Heart left ventricle (tissue), 16 donors: ENCODE data around the gene ZNF597. TPM values are rescaled to one million over a fixed set of nuclear protein-coding genes. Genes with fewer than 3 reads are reported as not detected.
A peak's percentile ranks its signal among the peaks of the same experiment; 100 is the strongest.

Experiments
- ATAC-seq, 4 donors: fragments of 200-7000 bp; cut with Tn5 transposase; one replicate each; pipeline ENCODE4 v1.9.1; 2020 to 2022; ENCODE audit warnings: moderate library complexity in 4 of 4, mild to moderate bottlenecking in 3 of 4, moderate number of reproducible peaks in 1 of 4
- DNase-seq, 5 donors: peaks; one replicate each; pipeline ENCODE4 v3.0.0-alpha.2; 2020
- H3K27ac ChIP-seq, 12 donors: fragments of 200-600 bp; sonication (generic) in 4 of 12; one replicate each; pipeline versions ENCODE4 v1.5.0 to v1.8.0; 2016 to 2022; ENCODE audit warnings: mild to moderate bottlenecking in 2 of 12
- H3K27me3 ChIP-seq, 9 donors: fragments of 200-600 bp; sonication (generic) in 2 of 9; one replicate each; pipeline versions ENCODE4 v1.5.1 to v1.8.0; 2016 to 2022; ENCODE audit warnings: mild to moderate bottlenecking in 3 of 9
- H3K36me3 ChIP-seq, 9 donors: fragments of 200-600 bp; sonication (generic) in 2 of 9; one replicate each; pipeline versions ENCODE4 v1.5.0 to v1.8.0; 2018 to 2022; ENCODE audit warnings: mild to moderate bottlenecking in 2 of 9
- H3K4me1 ChIP-seq, 12 donors: fragments of 200-600 bp; sonication (generic) in 4 of 12; one replicate each; pipeline versions ENCODE4 v1.5.0 to v1.8.0; 2016 to 2022; ENCODE audit warnings: mild to moderate bottlenecking in 3 of 12
- H3K4me3 ChIP-seq, 12 donors: fragments of 200-600 bp; sonication (generic) in 4 of 12; one replicate each; pipeline versions ENCODE4 v1.5.0 to v1.8.0; 2017 to 2022; ENCODE audit warnings: mild to moderate bottlenecking in 9 of 12, moderate library complexity in 4 of 12
- H3K9me3 ChIP-seq, 12 donors: fragments of 200-600 bp; sonication (generic) in 4 of 12; one replicate each; pipeline versions ENCODE4 v1.5.0 to v1.8.0; 2016 to 2022; ENCODE audit warnings: mild to moderate bottlenecking in 1 of 12
- POLR2A ChIP-seq, 2 donors: fragments of 450-650 bp; IDR thresholded peaks; one replicate each; pipeline ENCODE4 v1.6.1; 2017; ENCODE audit warnings: antibody characterized with exemption in 2 of 2, mild to moderate bottlenecking in 2 of 2, moderate library complexity in 2 of 2
- WGBS, 4 donors: extraction: QIAGEN DNeasy Blood & Tissue Kit in 2 of 4; methylation state at CpG; one replicate each; pipeline versions ENCODE4 v1.1.5 to v1.1.7; 2013 to 2018; 5-methylcytosine and 5-hydroxymethylcytosine counted together
- intact Hi-C, 10 donors: fragments of 100-400 bp; cut with DNase I; formaldehyde crosslinking; loops; one replicate each; pipeline versions ENCODE4 v1.11.1 to v1.14.2; 2022
- polyA plus RNA-seq, 2 donors: library from polyadenylated mRNA; stranded (reverse); fragments of 200-250 nt; gene quantifications; one replicate each; pipeline ENCODE4 v1.2.3, GENCODE V29; 2013
- total RNA-seq, 9 donors: library from RNA; depleted of rRNA in 2 of 9; stranded (reverse); fragments of >200 nt in 2 of 9; fragmentation: NEBNext Ultra II Directional in 3 of 9; extraction: Animal tissue kit (Norgen Biotek cat#: 25700) in 3 of 9; gene quantifications; one replicate each; pipeline versions ENCODE4 v1.1.0 to v1.2.4, GENCODE V29; 2016 to 2023
- TF ChIP-seq, protein P1 (sequence below), 12 donors: fragments of 200-600 bp; sonication (generic) in 4 of 12; IDR thresholded peaks; one replicate each; pipeline versions ENCODE4 v1.5.0 to v1.8.0; 2018 to 2022; ENCODE audit warnings: antibody characterized with exemption in 12 of 12, mild to moderate bottlenecking in 5 of 12
- donor health status: ischemic (EF 13 %, LVEDD 7.1; RV severe dilation, severe dysfunction).
- donor health status: healthy with polysubstance abuse.
- donor health status: DM: no; HTN: yes; CAD: no.
- donor health status: DM: no; HTN: no; CAD: no.
- donor health status: ischemic (EF 25% LVEDD 6.9; RV normal size, moderate dysfunction).
- donor health status: ischemic (EF 25% LVEDD 5.7; RV mildly dilated, moderate dysfunction).
- donor health status: healthy.
- donor health status: DM: yes; HTN: yes; CAD: no.
- donor health status: ischemic (EF 35%, LVEDD 5.7; RV mildly dilated, moderate dysfunction).
- donor health status: nonischemic (EF 11% LVEDD 7.7; RV severe dilation, severe dysfunction).
- donor health status: DM: yes; HTN: yes; CAD: no.
- donor health status: PGD.
- donor health status: ischemic (EF 29% LVEDD 5.4; RV normal size, mild dysfunction).
- donor health status: nonischemic (EF 23%, LVEDD 6.1; RV moderate dilation, normal function).

ZNF597 gene
- total and polyA plus RNA-seq, 11 donors, result 0.65 to 3.3 (median 1.6) TPM

- Histone ChIP-seq H3K27ac (no peak overlapping the region), H3K4me1 (peaks cover 2 to 82% (median 59%) of the 10 kb centered on the region in 12 donors), H3K9me3 (no peaks in the 10 kb centered on the region), H3K27me3 (no peaks in the 10 kb centered on the region), H3K36me3 (peaks cover 0 to 33% (median 10%) of the 10 kb centered on the region in 9 donors), H3K4me3 (no peak overlapping the region)
- TF ChIP-seq, protein P1, sequence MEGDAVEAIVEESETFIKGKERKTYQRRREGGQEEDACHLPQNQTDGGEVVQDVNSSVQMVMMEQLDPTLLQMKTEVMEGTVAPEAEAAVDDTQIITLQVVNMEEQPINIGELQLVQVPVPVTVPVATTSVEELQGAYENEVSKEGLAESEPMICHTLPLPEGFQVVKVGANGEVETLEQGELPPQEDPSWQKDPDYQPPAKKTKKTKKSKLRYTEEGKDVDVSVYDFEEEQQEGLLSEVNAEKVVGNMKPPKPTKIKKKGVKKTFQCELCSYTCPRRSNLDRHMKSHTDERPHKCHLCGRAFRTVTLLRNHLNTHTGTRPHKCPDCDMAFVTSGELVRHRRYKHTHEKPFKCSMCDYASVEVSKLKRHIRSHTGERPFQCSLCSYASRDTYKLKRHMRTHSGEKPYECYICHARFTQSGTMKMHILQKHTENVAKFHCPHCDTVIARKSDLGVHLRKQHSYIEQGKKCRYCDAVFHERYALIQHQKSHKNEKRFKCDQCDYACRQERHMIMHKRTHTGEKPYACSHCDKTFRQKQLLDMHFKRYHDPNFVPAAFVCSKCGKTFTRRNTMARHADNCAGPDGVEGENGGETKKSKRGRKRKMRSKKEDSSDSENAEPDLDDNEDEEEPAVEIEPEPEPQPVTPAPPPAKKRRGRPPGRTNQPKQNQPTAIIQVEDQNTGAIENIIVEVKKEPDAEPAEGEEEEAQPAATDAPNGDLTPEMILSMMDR (IDR thresholded peaks at IDR 0.05), result no peak
- no peak for TF ChIP-seq POLR2A (IDR thresholded peaks at IDR 0.05)
- 65 to 79% (median 71%) methylated on average over 8 of the region's 8 CpGs for WGBS, 4 donors
- ATAC-seq (peak in 3 of 4 donors; percentile 25 to 58 (median 53)), DNase-seq (peak in 2 of 5 donors; percentile 34 to 58)
- intact Hi-C loops, result no loop called here
Observed at GRCh38 chr16:3467182-3467581, 23.9 kb upstream of the ZNF597 start.

- Histone ChIP-seq H3K36me3 (peaks cover 0 to 32% (median 10%) of the 10 kb centered on the region in 9 donors), H3K4me1 (peaks cover 5 to 92% (median 69%) of the 10 kb centered on the region in 12 donors), H3K9me3 (no peaks in the 10 kb centered on the region), H3K27me3 (no peaks in the 10 kb centered on the region), H3K4me3 (no peak overlapping the region), H3K27ac (peak overlapping the region in 1 of 12 donors; percentile 20)
- intact Hi-C loops, result no loop called here
- 71 to 86% (median 75%) methylated on average over 19 to 21 of the region's 21 CpGs for WGBS, 4 donors
- TF ChIP-seq, protein P1 (IDR thresholded peaks at IDR 0.05), result no peak
- no peak for TF ChIP-seq POLR2A (IDR thresholded peaks at IDR 0.05)
- ATAC-seq (no peak), DNase-seq (peak in 1 of 5 donors; percentile 19)
Observed at GRCh38 chr16:3465911-3466584, 22.7 kb upstream of the ZNF597 start.

GRCh38 chr16:3465301-3465700 lies 22.0 kb upstream of the ZNF597 start:
- peaks cover 0 to 27% (median 10%) of the 10 kb centered on the region in 9 donors for H3K36me3 ChIP-seq
- DNase-seq, result peak in 1 of 5 donors; percentile 16
- no peaks in the 10 kb centered on the region for H3K9me3 ChIP-seq
- ATAC-seq, result no peak
- H3K4me3 ChIP-seq, result no peak overlapping the region
- intact Hi-C loops, result no loop called here
- H3K27me3 ChIP-seq, result no peaks in the 10 kb centered on the region
- no peak overlapping the region for H3K27ac ChIP-seq
- TF ChIP-seq, protein P1 (IDR thresholded peaks at IDR 0.05), result no peak
- no peak for TF ChIP-seq POLR2A (IDR thresholded peaks at IDR 0.05)
- peaks cover 9 to 94% (median 70%) of the 10 kb centered on the region in 12 donors for H3K4me1 ChIP-seq
- 78 to 86% (median 80%) methylated on average over 12 of the region's 12 CpGs for WGBS, 4 donors

DNA sequence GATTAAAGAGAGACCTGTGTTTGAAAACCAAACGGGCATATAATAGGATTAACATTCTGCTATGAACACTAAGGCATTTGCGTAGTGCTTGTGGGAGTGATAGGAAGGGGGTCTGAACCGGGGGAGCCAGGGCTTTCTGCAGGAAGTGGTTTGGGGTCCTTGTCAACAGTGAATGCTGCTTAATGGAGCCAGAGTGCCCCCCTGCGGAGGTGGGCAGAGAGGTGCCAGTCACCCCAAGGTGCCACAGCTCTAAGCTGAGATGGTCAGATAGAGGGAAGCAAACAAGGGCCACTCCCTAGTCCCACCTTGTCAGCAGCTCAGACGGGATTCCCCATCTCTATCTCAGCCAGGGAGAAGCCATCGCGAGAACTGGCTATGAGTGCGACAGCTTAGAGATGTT lies 17.8 kb upstream of the ZNF597 start:
- Histone ChIP-seq H3K9me3 (no peaks in the 10 kb centered on the region), H3K36me3 (peaks cover 0 to 9% (median 4%) of the 10 kb centered on the region in 9 donors), H3K4me1 (peaks cover 13 to 87% (median 66%) of the 10 kb centered on the region in 12 donors), H3K27me3 (no peaks in the 10 kb centered on the region), H3K27ac (peak overlapping the region in 5 of 12 donors; percentile 4 to 28 (median 16)), H3K4me3 (no peak overlapping the region)
- intact Hi-C loops, result no loop called here
- DNase-seq, result peak in 1 of 5 donors; percentile 24
- TF ChIP-seq, protein P1 (IDR thresholded peaks at IDR 0.05), result peak in 2 of 12 donors; percentile 4 to 7
- TF ChIP-seq POLR2A (IDR thresholded peaks at IDR 0.05), result no peak
- ATAC-seq, result no peak
- 45 to 54% (median 50%) methylated on average over 8 of the region's 8 CpGs for WGBS, 4 donors
